Endometrial microvascular endothelial cells (primary cell): Measurements from ENCODE around the gene SERPINA12. TPM values are rescaled to one million over a fixed set of nuclear protein-coding genes. Genes with fewer than 3 reads are reported as not detected.

Source experiments
- in situ Hi-C: cut with HindIII; loops from 2 replicates; pipeline ENCODE4 v1.10.0; 2017; ENCODE audit warnings: low sequenced_read_pairs, low pct_unique_long_range_greater_than_20kb; ENCODE audit errors: inconsistent ontology term
- total RNA-seq: library from RNA; depleted of rRNA; stranded (reverse); fragments of >200 nt; gene quantifications from one replicate; pipeline ENCODE4 v1.2.3, GENCODE V29; 2015; ENCODE audit errors: inconsistent ontology term

SERPINA12 gene
- total RNA-seq, 1 donor from 2014 or later, result not detected

GRCh38 chr14:94451091-94451771 lies 58.0 kb downstream of the SERPINA12 start:
- in situ Hi-C loops, result no loop called here

DNA sequence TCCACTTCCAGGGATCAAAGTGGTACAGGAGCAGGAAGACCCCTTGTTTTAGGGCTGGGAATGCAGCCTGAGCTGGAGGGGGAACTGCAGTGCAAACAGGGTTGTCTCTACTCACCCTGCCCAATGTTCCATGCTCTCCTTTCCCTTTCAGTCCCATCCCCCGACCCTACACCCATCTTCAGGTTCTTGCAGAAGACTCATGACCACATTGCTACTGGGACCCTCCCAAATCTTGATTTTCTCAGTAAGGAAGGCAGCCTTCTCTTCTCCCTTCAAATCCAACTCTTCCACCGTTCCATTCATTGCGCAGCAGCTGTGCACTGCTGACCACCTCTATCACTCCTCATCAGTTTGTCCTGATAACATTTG lies 58.6 kb downstream of the SERPINA12 start:
- in situ Hi-C loops, result no loop called here

- in situ Hi-C loops, result no loop called here
Observed at GRCh38 chr14:94449930-94450329, 59.3 kb downstream of the SERPINA12 start.

DNA sequence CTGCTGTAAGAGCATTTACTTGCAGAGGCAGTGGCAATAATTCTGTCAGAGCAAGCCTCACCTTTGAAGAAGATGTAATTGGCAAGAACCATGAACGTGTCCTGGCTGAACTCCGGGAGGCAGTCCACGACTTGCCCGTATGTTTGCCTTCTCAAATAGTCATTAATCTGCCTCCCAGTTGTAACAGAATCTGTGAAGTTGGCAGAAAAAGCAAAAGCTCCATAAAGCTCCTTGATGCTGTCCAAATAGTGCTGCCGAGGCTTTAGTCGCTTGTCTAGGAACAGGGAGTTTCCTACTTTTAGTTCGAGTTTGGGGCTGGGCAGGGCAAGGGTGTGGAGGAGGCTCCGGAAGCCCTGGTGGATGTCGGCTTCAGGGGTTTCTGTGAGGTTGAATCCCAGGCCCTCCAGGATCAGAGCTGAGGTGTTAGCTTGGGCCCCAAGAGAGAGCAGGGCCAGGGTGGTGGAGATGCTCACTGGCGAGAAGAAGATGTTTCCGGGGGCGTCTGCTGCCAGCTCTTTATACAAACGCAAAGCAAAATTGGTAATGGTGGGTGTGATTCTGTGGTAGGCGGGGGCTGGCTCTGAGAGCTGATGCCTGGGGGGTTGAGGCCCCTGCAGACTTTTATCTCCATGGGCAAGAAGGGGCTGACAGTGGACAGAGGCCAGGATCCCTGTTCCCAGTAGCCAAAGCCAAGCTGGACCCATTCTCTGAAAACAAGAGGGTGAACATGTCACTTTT lies 61.0 kb downstream of the SERPINA12 start:
- in situ Hi-C loops, result no loop called here

- in situ Hi-C loops, result no loop called here
Observed at GRCh38 chr14:94447206-94447605, 62.1 kb downstream of the SERPINA12 start.

GRCh38 chr14:94446126-94446525 lies 63.1 kb downstream of the SERPINA12 start:
- in situ Hi-C loops, result no loop called here

DNA sequence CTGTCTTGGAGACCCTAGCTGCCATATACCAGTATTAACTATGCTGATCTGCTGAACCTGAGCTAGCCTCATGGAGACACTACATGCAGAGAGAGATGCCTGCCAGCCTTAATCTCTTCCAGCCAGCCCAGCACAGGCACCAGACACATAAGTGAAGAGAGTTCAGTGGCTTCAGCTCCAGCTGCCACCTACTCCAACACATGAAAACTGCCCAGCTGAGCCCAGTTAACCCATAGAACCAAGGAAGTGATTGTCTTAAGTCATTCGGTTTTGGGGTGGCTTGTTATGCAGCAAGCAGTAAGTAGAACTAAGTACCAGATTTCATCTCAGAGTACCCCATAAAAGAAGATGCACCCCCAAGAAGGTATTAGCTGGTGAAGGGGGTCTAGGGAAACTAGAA lies 64.3 kb downstream of the SERPINA12 start:
- in situ Hi-C loops, result no loop called here

GRCh38 chr14:94441531-94442205 lies 67.6 kb downstream of the SERPINA12 start:
- in situ Hi-C loops, result no loop called here

DNA sequence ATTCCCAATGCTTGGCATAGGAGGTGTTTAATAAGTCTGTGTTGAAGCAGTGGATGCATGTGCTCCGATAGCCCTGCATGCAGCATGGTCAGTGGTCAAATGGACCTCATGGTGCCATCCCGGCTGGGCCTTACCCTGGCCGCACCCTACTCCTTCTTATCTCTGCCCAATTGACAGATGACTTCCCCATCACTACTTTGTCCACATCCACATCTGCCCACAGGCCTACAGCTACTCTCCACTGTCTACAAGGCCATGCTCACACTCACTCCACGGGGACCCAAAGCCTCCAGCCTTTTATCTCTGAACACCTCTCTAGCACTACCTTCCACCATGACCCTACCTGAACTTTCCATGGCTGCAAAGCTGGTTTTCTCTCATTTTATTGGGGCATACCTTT lies 68.1 kb downstream of the SERPINA12 start:
- in situ Hi-C loops, result no loop called here

DNA sequence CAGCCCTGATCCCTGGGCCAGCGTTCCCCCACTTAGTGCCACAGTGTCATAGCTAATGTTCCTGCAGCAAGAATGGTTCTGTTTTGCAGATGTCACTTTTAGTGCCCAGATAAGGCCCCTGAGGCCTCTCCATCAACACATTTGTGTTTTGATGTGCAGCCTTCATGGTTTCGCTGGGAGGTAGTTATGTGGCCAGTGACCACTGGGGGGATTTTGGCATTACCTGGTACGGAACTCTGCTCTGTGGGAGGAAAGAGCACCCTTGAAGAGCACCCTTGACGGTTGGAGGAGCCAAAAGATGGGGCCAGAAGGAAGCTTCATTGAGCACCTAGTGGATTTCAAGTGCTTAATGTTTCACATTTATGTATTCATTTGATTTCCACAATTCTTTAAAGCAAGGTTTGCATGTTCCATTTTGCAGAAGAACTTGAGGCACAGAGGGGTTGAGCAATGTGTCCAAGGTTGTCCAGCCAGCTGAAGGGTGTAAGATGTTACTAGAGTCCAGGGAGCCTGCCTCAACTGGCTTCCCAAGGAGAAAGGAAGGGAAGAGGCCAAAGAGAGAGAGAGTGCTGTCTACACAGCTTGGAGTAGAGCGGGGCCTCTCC lies 69.7 kb downstream of the SERPINA12 start:
- in situ Hi-C loops, result no loop called here

Other genes starting within 250 kb of the SERPINA12 start
- not detected for gene SERPINA10, start 216.2 kb downstream of the SERPINA12 start, total RNA-seq
- not detected for gene SERPINA6, start 186.1 kb downstream of the SERPINA12 start, total RNA-seq
- gene SERPINA2, start 142.8 kb downstream of the SERPINA12 start, total RNA-seq, result not detected
- not detected for gene SERPINA1, start 120.9 kb downstream of the SERPINA12 start, total RNA-seq
- gene SERPINA11, start 56.7 kb downstream of the SERPINA12 start, total RNA-seq, result not detected
- gene SERPINA9, start 33.3 kb downstream of the SERPINA12 start, total RNA-seq, result not detected
- not detected for gene SERPINA4, start 52.0 kb upstream of the SERPINA12 start, total RNA-seq
- 0.09 TPM for gene SERPINA5, start 72.0 kb upstream of the SERPINA12 start, total RNA-seq
- not detected for gene SERPINA3, start 102.9 kb upstream of the SERPINA12 start, total RNA-seq